Keratinocyte (primary cell): Measurements from ENCODE around the gene KDM6B. TPM values are rescaled to one million over a fixed set of nuclear protein-coding genes. Genes with fewer than 3 reads are reported as not detected.

ENCODE experiments used
- DNase-seq: peaks from one replicate; pipeline ENCODE4 v3.0.0-alpha.2; 2011; ENCODE audit warnings: low read depth, missing footprints, low spot score
- FAIRE-seq: peaks from 2 replicates; lab custom pipeline; 2011; peaks lifted over from hg19 to GRCh38; lab: Jason Lieb, UNC
- H2AFZ ChIP-seq: 2 replicates; pipeline ENCODE4 v1.6.0; 2012; ENCODE audit warnings: low read length, control low read depth, inconsistent platforms; ENCODE audit not compliant: control insufficient read depth
- H3K27ac ChIP-seq: 2 replicates; pipeline ENCODE4 v1.5.1; 2011; ENCODE audit warnings: low read length; ENCODE audit not compliant: control insufficient read depth, insufficient read depth
- H3K27me3 ChIP-seq: 3 replicates; pipeline ENCODE4 v1.6.0; 2011; ENCODE audit warnings: low read length; ENCODE audit not compliant: control insufficient read depth, insufficient read depth; ENCODE audit errors: extremely low read depth
- H3K36me3 ChIP-seq, 2 experiments: 2 replicates in 1 of 2; 3 replicates in 1 of 2; pipeline ENCODE4 v1.5.1; 2011; ENCODE audit warnings: low read length in 2 of 2, mild to moderate bottlenecking in 1 of 2; ENCODE audit not compliant: control insufficient read depth in 2 of 2, insufficient read depth in 2 of 2; ENCODE audit errors: extremely low read depth in 1 of 2
- H3K4me1 ChIP-seq: 3 replicates; pipeline ENCODE4 v1.5.1; 2011; ENCODE audit warnings: low read length; ENCODE audit not compliant: control insufficient read depth, insufficient read depth; ENCODE audit errors: extremely low read depth
- H3K4me2 ChIP-seq: 3 replicates; pipeline ENCODE4 v1.6.0; 2011; ENCODE audit warnings: low read depth, low read length; ENCODE audit not compliant: control insufficient read depth, insufficient read depth; ENCODE audit errors: extremely low read depth
- H3K4me3 ChIP-seq, 3 experiments: fragments of 200-600 bp in 1 of 3; sonication (generic) in 1 of 3; 2 replicates in 2 of 3; 3 replicates in 1 of 3; pipeline ENCODE4 v1.5.1; 2011 to 2016; ENCODE audit warnings: low read length in 3 of 3, mild to moderate bottlenecking in 3 of 3, control low read depth in 2 of 3, inconsistent platforms in 1 of 3, low read depth in 1 of 3, mixed read lengths in 1 of 3, mixed run types in 1 of 3, moderate library complexity in 1 of 3; ENCODE audit not compliant: control insufficient read depth in 2 of 3, insufficient read depth in 2 of 3; ENCODE audit errors: extremely low read depth in 1 of 3
- H3K79me2 ChIP-seq: 2 replicates; pipeline ENCODE4 v1.6.0; 2012; ENCODE audit warnings: low read length; ENCODE audit not compliant: control insufficient read depth, insufficient read depth
- H3K9ac ChIP-seq: 3 replicates; pipeline ENCODE4 v1.6.0; 2011; ENCODE audit warnings: low read length; ENCODE audit not compliant: control insufficient read depth, insufficient read depth; ENCODE audit errors: extremely low read depth
- H3K9me1 ChIP-seq: 3 replicates; pipeline ENCODE4 v1.6.0; 2011; ENCODE audit warnings: low read length; ENCODE audit not compliant: control insufficient read depth, insufficient read depth; ENCODE audit errors: extremely low read depth
- H3K9me3 ChIP-seq: 2 replicates; pipeline ENCODE4 v1.5.1; 2012; ENCODE audit warnings: low read depth, low read length; ENCODE audit not compliant: control insufficient read depth
- H4K20me1 ChIP-seq: 3 replicates; pipeline ENCODE4 v1.6.0; 2011; ENCODE audit warnings: low read length; ENCODE audit not compliant: control insufficient read depth, insufficient read depth; ENCODE audit errors: extremely low read depth
- EZH2 ChIP-seq: IDR thresholded peaks from one replicate; pipeline ENCODE4 v1.6.1; 2012; ENCODE audit warnings: inconsistent platforms, mild to moderate bottlenecking, low read length, moderate library complexity
- dilution Hi-C: fragments of 300-500 bp; cut with MboI; formaldehyde crosslinking; loops from one replicate; pipeline ENCODE4 v1.7.0; 2020; ENCODE audit warnings: low sequenced_read_pairs; ENCODE audit not compliant: extremely low pct_ligation_motif_present
- polyA plus RNA-seq, 5 experiments: library from polyadenylated mRNA; depleted of rRNA in 3 of 5; stranded (reverse) in 3 of 5; stranded (forward) in 1 of 5; unstranded in 1 of 5; fragments of >200 nt; gene quantifications; 1 replicate in 1 of 5; 2 replicates in 3 of 5; 3 replicates in 1 of 5; pipeline versions ENCODE4 v1.2.1 to v1.2.3, GENCODE V29; 2011 to 2012; ENCODE audit warnings: missing spikeins in 2 of 5, low read depth in 1 of 5, low replicate concordance in 1 of 5
- TF ChIP-seq, protein P1 (sequence below), 3 experiments: IDR thresholded peaks in 1 of 3; conservative IDR thresholded peaks in 1 of 3; optimal IDR thresholded peaks in 1 of 3; 2 replicates in 2 of 3; 3 replicates in 1 of 3; pipeline versions ENCODE3 to v1.5.1; 2011; ENCODE audit warnings: low read length in 3 of 3, mild to moderate bottlenecking in 3 of 3, moderate library complexity in 2 of 3, control low read depth in 1 of 3, inconsistent platforms in 1 of 3; ENCODE audit not compliant: insufficient read depth in 2 of 3; ENCODE audit errors: extremely low read depth in 1 of 3

Gene KDM6B
- polyA plus RNA-seq, 1 donor (not counting 4 experiments of a cell fraction or from before 2014, with no cell fraction given), result 1.6 TPM

DNA sequence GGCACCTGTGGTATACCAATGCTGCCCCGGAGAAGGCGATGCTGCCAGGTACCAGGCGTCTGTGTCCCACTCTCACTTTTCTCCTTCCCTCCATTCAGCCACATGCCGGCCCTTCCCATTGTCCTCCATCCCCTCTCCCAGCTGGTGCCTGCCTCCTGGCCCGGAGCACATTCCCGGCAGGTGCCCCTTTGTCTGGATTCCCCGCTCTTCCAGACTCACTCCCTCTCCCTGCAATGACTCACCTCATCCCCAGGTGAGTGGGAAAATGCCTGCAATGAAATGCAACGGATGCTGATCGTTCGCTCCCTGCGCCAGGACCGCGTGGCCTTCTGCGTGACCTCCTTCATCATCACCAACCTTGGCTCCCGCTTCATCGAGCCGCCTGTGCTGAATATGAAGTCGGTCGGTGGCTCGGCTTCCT lies 10.4 kb upstream of the KDM6B start:
- no peak for FAIRE-seq

DNA sequence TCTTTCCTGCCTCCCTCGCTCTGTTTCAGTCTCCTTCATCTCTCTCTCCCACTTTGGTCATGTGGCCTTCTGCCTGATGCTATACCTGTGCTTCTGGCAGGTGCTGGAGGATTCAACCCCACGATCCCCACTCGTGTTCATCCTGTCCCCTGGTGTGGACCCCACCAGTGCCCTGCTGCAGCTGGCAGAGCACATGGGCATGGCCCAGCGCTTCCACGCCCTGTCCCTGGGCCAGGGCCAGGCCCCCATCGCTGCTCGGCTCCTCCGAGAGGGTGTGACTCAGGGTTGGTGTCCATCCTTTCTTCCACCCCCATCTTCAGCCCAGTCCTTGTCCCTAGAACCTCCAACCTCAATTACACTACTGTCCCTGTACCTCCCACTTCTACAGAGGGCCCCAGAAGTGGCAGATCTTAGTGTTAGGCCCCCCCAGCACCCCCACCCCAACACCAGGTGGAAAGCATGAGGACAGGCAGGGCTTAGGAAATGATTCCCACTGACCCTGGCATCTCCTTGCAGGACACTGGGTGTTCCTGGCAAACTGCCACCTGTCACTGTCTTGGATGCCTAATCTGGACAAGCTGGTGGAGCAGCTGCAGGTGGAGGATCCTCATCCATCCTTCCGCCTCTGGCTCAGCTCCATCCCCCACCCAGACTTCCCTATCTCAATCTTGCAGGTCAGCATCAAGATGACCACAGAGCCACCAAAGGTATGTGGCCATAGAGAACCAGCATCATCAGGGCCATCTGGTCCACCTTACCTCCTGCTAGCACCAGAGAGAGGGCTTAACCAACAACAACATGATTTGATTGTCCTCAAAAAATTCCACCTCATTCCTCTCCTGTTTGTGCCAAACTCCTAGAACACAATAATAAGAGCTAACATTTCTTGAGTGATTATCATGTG lies 9.7 kb upstream of the KDM6B start:
- Histone ChIP-seq H2AFZ (no peak overlapping the region), H3K27me3 (peaks cover 5% of the 10 kb centered on the region), H3K4me3 (no peak overlapping the region), H3K79me2 (no peaks in the 10 kb centered on the region), H3K4me1 (peaks cover 4% of the 10 kb centered on the region), H4K20me1 (no peaks in the 10 kb centered on the region), H3K9me3 (no peaks in the 10 kb centered on the region), H3K27ac (no peak overlapping the region), H3K9me1 (no peaks in the 10 kb centered on the region), H3K36me3 (no peaks in the 10 kb centered on the region), H3K9ac (no peak overlapping the region), H3K4me2 (no peak overlapping the region)
- dilution Hi-C loops, result no loop called here
- FAIRE-seq, result no peak
- no peak for DNase-seq
- TF ChIP-seq EZH2, result no peak
- TF ChIP-seq, protein P1, sequence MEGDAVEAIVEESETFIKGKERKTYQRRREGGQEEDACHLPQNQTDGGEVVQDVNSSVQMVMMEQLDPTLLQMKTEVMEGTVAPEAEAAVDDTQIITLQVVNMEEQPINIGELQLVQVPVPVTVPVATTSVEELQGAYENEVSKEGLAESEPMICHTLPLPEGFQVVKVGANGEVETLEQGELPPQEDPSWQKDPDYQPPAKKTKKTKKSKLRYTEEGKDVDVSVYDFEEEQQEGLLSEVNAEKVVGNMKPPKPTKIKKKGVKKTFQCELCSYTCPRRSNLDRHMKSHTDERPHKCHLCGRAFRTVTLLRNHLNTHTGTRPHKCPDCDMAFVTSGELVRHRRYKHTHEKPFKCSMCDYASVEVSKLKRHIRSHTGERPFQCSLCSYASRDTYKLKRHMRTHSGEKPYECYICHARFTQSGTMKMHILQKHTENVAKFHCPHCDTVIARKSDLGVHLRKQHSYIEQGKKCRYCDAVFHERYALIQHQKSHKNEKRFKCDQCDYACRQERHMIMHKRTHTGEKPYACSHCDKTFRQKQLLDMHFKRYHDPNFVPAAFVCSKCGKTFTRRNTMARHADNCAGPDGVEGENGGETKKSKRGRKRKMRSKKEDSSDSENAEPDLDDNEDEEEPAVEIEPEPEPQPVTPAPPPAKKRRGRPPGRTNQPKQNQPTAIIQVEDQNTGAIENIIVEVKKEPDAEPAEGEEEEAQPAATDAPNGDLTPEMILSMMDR (optimal IDR thresholded peaks at IDR 0.05 in 1 of 3, IDR thresholded peaks at IDR 0.05 in 1 of 3, conservative IDR thresholded peaks at IDR 0.05 in 1 of 3; ENCODE audit: extremely low read depth in 1 of 3, insufficient read depth in 2 of 3, low read length in 3 of 3), result no peak

More for the DNA sequence above, 10.4 kb upstream of the KDM6B start:
- TF ChIP-seq, protein P1 (optimal IDR thresholded peaks at IDR 0.05 in 1 of 3, IDR thresholded peaks at IDR 0.05 in 1 of 3, conservative IDR thresholded peaks at IDR 0.05 in 1 of 3; ENCODE audit: extremely low read depth in 1 of 3, insufficient read depth in 2 of 3, low read length in 3 of 3), result no peak
- no peak for TF ChIP-seq EZH2
- dilution Hi-C loops, result no loop called here
- DNase-seq, result no peak
- Histone ChIP-seq H3K79me2 (no peaks in the 10 kb centered on the region), H3K4me3 (no peak overlapping the region), H4K20me1 (no peaks in the 10 kb centered on the region), H3K4me1 (peaks cover 4% of the 10 kb centered on the region), H3K9me1 (no peaks in the 10 kb centered on the region), H3K36me3 (no peaks in the 10 kb centered on the region), H3K4me2 (no peak overlapping the region), H3K27ac (no peak overlapping the region), H2AFZ (no peak overlapping the region), H3K9ac (no peak overlapping the region), H3K27me3 (peaks cover 5% of the 10 kb centered on the region), H3K9me3 (no peaks in the 10 kb centered on the region)
